GM21717 (cell line): ENCODE measurements around the gene ASPRV1.
"Not testable (repeated sequence)": the region's sequence is repeated elsewhere in the genome, so short reads cannot be mapped to it uniquely, and the experiment has no call there.

Experiments
- ATAC-seq: cut with Tn5 transposase; IDR thresholded peaks from one replicate; pipeline ENCODE4 v1.9.1; 2021; ENCODE audit warnings: mild to moderate bottlenecking, moderate library complexity; ENCODE audit not compliant: unreplicated experiment

The ASPRV1 gene

DNA sequence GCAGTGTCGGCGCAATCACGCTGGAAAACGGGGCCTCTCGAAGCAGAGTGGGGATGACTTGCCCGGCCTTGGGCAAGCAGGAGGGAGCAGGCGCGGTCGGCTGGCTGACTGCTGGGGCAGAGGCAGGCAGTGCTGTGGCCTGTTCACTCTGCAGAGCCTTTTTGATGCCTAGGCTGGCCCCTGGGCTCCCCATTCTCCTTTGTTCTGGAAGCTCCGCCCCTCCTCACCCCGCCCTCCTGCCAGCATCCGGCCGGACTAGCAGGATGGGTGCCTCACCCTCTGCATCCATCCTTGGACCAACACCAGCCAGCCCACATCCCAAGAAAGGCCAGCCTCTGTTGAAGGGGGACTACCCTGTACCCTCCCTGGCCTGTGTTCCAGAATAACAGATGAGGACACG, at the start of gene ASPRV1:
TSS of gene ASPRV1 (minus strand) at position 136 of the 400 bp plus-strand sequence. CDS start 195 bp downstream, outside the sequence.
- no peak for ATAC-seq

- no peak for ATAC-seq
Measured at GRCh38 chr2:70010576-70011111, 49.2 kb upstream of the ASPRV1 start.

DNA sequence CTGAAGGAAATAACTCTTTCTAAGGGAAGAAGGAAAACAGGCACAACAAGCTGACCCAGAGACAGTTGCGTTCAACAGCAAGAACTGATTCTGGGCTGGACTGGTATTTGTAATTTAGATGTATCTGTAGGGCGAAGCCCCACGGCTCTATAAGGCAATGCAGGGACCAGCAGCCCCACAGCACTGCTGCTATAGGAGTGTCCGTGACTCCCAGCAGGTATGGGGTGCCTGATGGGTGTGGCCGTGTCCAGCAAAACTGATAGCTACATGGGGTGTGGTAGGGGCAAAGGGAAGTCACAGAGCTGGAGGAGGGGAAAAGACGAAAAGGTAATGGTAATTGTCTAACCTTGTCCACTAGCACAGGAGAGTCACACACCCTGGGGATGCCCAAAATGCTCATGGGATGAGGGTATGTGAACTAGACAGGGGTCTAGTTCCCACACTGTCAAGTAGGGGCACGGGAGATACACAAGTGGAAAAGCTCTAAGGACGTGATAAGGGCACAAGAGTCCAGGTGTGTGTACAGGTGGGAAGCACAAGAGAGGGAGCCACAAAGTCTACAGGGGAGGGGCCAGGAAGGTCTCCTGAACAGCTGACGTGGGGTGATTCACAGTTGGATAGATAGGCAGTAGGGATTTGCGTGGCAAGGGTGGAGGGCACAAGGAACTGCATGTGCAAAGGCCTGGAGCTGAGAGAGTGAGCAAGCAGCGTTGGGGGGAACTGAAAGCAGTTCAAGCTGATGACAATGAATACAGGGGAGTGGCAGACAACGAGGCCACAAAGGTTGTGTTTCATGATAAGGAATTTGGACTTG, 48.5 kb upstream of the ASPRV1 start:
- ATAC-seq, result no peak

- no peak for ATAC-seq
Measured at GRCh38 chr2:70008290-70008689, 46.9 kb upstream of the ASPRV1 start.

- no peak for ATAC-seq
Measured at GRCh38 chr2:70007151-70007550, 45.7 kb upstream of the ASPRV1 start.

GRCh38 chr2:70006447-70006784, 45.0 kb upstream of the ASPRV1 start:
- no peak for ATAC-seq

DNA sequence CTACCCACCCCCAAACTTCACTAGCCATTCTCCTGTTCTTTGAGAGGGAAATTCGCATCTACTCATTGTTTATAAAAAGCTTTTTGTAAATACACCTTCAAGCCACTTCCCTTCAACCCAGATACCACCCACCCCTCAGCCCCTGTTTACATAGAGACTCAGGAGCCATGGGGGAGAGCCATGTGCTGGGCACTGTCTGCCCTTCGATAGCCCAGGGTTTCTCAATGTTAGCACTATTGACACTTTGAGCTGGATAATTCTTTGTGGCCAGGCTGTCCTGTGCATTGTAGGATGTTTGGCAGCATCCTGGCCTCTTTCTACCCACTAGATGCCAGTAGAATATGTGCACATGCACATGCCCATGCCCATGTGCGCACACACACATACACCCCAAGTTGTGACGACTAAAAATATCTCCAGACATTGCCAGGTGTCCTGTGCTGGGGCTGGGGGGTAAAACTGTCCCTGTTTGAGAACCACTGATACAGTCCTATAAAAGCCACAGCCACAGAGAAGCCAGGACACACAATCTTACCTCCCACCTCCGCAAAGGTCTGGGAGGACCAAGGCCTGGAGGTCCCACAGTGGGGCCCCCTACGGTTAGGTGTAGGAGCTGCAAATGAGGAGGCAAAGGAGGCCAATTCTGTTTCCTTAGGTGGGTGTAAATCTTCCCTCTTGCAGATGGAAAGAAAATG, 44.5 kb upstream of the ASPRV1 start:
- no peak for ATAC-seq

- no peak for ATAC-seq
Measured at GRCh38 chr2:70005216-70005615, 43.8 kb upstream of the ASPRV1 start.

GRCh38 chr2:70003093-70003830, 41.8 kb upstream of the ASPRV1 start:
- no peak for ATAC-seq

- ATAC-seq, result no peak
Measured at GRCh38 chr2:70002241-70002899, 40.9 kb upstream of the ASPRV1 start.

DNA sequence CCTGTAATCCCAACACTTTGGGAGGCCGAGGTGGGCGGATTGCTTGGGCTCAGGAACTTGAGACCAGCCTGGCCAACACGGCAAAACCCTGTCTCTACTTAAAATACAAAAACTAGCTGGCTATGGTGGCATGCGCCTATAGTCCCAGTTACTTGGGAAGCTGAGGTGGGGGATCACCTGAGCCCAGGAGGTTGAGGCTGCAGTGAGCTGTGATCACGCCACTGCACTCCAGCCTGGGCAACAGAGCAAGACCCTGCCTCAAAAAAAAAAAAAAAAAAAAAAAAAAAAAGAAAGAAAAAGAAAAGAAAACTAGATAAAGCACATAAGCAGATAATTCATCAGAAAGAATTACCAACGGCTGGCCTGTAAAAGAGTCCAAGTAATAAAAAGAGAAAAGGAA, 39.1 kb upstream of the ASPRV1 start:
- ATAC-seq, result not testable (repeated sequence)

- ATAC-seq, result no peak
Measured at GRCh38 chr2:69998761-69999160, 37.3 kb upstream of the ASPRV1 start.

DNA sequence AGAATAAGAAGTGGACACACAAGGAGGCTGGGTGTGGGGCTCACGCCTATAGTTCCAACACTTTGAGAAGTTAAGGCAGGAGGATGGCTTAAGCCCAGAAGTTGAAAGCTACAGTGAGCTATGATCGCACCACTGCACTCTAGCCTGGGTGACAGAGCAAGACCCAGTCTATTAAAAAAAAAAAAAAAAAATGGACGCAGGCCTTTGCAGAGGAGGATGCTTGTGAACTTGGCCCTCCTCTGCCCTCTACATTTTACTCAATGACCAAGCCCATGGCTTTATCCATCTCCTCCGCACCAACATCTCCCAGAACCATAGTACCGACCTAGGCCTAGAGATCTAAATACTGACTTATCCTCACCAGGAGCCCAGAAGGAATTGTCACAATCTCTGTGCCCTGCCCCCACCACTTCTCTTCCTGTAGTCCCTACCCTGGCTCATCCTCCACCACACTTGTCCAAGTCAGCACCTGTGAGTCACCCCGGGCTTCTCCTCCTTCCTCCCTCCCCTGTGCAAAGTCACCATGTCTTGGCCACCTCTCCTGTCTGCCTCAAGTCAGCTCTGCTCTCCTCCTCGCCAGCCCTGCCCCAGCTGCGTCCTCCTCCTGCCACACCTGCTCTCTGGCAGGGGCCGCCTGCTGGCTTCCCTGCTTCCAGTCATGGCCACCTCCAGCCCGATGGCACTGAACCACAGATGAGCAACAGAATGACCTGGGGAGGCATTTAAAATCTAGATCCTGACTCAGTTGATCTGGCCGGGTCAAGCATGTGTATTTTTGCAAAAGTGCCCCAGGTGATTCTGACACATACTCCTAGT, 35.8 kb upstream of the ASPRV1 start:
- no peak for ATAC-seq

- no peak for ATAC-seq
Measured at GRCh38 chr2:69995511-69995910, 34.1 kb upstream of the ASPRV1 start.

DNA sequence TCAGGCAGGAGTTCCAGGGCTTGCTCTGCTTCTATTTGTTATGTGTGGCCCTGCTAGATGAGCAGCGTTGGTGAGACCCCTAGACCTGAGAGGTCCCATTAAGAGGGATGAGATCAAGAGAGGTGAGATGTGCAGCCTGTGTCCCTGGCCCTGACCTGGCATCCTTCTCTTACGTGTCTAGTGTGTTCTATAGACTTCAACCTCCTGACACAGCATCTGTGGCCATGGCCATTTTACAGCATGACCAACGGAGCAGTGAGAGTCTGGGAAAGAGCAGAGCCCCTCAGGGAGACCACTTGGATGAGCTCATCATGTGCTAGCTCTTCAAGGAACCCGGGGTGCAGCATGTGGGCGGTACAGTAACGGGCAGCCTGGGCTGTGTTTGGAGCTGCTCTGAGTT, 32.7 kb upstream of the ASPRV1 start:
- no peak for ATAC-seq

DNA sequence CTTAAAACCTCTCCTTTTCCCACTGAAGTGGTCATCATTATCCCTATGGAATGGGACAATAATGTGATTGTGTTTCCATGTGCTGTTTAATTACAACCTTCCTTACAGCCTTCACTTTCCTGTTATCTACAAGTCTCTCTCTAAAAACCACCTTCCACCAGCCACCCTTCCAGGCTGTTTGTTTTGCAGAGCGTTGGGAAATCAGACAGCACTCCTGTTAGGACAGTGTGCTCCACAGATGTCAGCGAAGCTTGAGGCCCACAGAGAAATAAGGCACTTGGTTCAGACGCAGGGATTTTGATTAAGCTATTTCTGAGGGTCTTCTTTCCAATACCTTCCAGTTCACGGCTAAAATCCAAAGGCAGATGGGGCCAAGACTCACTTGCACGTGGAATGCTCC, 32.3 kb upstream of the ASPRV1 start:
- no peak for ATAC-seq

- ATAC-seq, result no peak
Measured at GRCh38 chr2:69993048-69993565, 31.7 kb upstream of the ASPRV1 start.

DNA sequence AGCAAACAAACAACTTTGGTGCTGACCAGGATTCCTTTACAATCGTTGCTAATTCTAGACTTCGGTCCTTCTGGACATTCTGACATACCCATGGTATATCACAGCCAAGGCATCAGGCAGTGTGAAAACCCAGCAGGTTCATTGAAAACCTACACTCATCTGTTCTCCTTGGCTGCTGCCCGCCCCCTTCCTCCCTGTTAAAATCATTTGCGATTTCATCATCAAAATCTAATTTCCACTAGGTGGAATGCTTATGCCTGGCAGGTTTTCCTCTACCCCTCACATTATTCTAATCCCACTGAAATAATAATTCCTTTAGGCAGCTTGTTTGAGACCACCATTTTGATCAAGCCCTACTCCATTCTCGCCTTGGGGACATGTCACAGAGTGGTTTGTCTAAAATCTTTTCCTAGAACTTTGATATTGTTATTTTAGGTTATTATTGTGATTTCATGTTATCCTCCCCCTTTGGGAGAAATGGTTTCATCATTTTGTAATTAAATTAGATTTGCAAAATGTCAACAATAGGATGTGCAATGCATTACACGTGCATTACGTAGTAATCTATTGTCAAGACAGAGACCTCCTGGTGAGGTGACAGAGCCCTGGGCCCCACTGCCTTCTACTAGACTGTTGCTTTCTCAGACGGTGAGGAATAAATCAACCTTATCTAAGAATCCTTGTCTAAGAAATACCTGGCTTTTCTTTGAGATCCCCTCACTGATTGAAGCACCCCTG, 31.0 kb upstream of the ASPRV1 start:
- ATAC-seq, result no peak

DNA sequence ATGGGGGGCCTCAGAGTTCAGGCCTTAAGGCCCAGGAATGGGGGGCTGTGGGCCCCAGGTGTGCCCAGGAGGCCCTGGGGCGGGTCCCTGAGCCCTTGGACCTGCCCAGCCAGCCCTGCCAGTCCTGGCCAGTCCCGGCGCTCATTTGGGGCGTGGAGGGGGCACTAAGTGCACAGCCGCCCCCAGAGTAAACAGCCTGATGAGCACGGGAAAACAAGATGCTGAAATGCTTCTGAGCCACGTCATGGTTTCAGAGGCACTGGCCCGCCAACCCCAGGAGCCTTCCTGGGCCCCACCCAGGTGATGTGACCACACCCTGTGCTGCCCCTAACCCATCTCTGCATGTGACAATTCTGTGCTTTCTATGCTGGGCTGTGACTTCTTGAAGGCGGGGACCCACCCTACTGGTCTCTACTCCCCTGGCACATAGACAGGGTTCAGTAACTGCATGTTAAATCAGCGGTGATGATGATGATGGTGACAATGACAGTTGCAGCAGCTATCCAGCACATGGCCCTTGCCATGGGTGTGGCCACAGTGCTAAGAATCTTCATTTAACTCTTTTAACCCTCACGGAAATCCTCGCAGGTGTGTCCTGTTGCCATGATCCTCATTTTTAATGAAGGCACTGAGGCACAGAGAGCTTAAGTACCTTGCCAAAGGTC, 28.1 kb upstream of the ASPRV1 start:
- no peak for ATAC-seq
